NK-92 (cell line): ENCODE measurements around the gene AQP6.
A peak's percentile ranks its signal among the peaks of the same experiment; 100 is the strongest.
"Not testable (repeated sequence)": the region's sequence is repeated elsewhere in the genome, so short reads cannot be mapped to it uniquely, and the experiment has no call there.

Source experiments
- DNase-seq: peaks from one replicate; lab custom pipeline; 2025; ENCODE audit not compliant: unreplicated experiment; lab: John Stamatoyannopoulos, UW

Gene AQP6

DNA sequence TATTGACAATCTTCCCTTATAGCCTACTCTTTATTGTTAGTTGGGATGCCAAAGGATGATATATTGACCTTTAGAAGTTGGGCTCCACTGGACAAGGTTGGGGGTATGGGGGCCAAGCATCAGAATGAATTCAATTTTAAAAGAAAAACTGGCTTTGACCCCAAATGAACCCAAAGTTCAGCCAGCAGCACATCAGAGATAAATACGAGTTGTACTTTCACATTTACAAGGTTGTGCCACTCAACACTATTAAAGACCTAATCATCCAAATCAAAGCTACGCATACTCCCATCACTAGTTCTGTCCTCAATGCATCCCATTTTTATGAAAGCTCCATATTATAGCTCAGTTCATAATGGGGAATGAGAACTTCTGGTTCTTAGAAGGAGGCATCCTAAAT lies 16.7 kb downstream of the AQP6 start:
- DNase-seq: not testable (repeated sequence)

DNA sequence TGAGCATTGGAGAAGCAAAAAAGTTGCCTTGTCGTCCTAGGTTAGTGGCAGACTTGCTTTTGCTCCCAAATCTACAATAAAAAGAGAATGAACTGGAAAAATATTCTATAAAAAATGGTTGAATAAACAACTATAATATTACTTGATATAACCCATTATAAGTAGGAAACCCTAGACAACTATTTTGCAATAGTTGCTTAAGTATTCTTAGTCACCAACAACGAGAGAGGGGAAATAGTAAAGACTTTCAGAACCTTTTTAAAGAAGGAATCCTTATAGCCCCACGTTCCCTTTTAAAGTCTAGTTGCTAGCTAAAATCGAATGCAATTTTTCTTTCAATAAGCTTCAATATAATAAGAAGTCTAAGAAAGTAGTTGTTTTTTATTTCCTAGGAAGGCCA lies 17.5 kb downstream of the AQP6 start:
- no peak for DNase-seq

DNA sequence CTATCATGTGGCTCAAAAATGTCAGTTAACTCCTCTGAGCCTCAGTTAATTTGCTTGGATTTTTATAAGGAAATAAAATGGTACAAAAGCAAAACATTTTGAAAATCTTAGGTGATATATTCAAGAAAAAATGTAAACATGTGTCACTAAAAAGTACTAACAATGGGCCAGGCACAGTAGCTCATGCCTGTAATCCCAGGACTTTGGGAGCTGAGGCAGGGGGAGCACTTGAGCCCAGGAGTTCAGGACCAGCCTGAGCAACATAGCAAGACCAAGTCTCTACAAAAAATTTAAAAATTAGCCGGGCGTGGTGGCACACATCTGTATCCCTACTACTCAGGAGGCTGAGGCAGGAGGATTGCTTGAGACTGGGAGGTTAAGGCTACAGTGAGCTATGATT lies 25.7 kb downstream of the AQP6 start:
- no peak for DNase-seq

DNA sequence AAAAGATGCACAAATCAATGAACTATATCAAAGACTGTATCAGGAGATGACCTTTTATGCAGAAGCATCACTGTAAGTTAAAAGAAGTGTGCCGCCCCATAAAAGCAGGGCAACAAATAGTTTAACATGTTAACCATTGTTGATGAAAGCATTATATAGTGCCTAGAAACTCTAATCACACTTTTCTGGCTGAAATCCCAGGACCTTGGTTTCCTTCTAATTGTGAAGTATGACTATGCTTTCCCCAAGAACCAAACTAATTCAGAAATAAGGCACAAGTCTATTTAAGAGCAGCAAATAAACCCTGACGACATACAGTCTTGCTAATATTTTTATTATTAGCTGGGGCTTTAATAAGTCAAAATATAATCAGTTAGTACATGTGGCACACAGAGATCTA lies 30.8 kb downstream of the AQP6 start:
- DNase-seq: no peak

DNA sequence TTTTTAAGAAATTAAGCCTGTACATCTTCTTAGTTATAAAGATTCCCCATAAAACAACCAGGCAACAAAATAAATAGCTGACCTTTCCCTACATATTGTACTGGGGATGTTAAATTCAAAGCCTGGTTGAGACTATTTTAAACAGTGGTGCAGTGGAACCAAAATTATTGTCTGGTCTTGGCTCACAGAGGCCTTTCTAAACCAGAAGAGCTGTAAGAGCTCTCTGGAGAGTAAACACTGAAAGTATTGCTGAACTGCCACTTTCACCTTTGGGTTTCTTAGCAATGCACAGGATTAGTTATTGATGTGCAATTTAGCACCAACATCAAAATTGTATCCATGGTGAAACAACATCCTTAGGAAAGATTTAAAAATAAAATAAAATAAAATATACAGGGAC lies 31.9 kb downstream of the AQP6 start:
- DNase-seq: no peak

GRCh38 chr12:50005175-50005574 lies 32.4 kb downstream of the AQP6 start:
- no peak for DNase-seq

GRCh38 chr12:50006280-50006679 lies 33.5 kb downstream of the AQP6 start:
- DNase-seq: no peak

DNA sequence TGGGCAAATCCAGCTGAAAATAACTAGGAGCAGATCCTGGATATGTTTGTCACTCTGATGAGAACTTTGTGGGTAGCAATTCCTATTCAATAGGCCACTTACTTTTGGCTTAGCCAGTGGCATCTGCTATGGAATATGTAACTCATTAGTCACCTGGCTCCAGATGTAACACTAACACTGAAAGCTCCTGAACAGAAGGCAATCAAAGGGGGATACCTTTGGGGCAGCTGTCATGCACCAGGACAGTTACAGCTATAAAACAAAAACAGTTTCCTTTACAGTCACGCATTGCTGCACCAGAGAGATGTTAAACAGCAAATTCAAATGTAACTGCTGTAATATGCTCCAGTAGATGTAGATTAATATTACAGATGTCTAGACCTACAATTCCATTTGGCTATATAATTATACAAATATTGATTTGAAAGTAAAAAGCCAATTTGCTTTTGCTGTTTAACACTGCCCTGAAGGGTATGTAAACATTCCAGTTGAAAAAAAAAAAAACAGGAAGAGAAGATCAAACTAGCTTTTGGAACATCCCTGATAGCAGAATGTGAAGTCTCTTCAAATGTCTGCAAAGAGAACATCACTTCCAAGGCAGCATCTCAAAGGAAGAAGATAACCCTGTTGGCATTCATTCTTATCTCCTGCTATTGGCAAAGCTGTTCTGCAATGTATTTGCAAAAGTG lies 34.2 kb downstream of the AQP6 start:
- DNase-seq: no peak

GRCh38 chr12:50013361-50014147 lies 40.8 kb downstream of the AQP6 start:
- DNase-seq: no peak

DNA sequence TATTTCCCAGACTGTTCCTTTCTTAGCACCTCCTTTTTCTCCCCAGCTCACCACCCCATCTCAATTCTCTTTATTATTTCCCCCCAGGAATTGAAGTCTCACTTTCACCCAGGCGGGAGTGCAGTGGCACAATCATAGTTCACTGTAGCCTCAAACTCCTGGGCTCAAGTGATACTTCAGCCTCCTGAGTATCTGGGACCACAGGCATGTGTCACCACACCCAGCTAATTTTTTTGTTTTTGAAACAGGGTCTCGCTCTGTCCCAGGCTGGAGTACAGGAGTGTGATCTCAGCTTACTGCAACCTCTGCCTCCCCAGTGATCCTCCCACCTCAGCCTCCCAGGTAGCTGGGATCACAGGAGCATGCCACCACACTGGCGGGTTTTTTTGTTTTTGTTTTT lies 41.6 kb downstream of the AQP6 start:
- no peak for DNase-seq

DNA sequence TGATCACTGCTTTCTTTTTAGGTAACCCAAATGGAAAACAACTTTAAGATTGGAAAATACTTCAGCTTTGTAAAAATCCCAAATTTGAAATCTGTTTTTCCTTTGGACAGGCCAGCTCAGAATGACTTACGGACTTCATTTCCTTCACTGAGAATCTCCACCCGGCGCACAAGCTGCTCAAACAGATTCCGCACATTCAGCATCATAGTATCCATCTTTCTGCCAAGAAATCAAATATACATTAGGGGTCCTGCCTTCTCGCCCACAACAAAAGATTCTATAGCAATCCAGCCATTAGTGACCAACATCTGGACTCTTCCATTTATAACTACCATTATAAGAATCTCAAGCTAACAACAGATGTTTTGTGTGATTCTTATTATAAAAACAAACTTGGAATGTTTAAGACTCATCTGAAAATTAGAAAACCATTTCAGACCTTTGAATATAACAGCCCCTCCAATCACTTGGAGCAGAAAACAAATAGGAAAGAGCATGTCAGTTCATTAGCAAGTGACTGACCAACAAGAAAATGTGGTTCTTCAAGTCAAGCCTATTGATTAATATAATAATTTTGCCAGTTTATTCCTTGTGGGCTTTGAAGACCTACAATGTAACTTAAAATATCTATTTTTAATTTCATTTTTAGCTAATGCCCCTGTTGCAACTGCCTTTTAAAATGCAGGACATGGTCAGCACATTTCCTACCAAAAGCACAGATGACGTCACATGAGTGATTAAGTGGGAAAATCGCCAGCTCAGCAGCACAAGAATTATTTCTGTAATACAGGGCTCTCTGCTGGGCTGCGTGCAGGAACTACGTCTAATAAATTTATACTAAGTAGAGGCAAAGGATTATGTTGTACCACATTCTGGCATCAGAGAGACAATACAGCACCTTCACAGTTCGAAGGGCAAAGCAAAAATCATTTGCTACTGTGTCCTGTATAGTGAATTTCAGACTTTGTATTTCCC lies 44.0 kb downstream of the AQP6 start:
- DNase-seq: no peak

DNA sequence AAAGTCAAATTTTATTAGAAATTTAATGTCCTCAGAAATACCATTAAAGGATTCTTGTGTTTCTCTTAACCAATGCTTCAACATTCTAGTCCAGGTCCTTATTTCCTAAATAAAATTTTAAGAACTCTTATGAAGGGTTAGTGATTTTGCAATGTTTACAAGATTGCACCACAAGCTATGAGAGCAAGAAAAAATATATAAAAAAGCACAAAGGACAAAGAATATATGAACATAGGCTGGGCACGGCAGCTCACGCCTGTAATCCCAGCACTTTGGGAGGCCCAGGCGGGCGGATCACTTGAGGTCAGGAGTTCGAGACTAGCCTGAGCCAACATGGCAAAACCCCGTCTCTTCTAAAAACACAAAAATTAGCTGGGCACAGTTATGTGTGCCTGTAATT lies 44.9 kb downstream of the AQP6 start:
- no peak for DNase-seq

- DNase-seq: no peak
Measured at GRCh38 chr12:50018154-50018553, 45.4 kb downstream of the AQP6 start.

GRCh38 chr12:50018968-50019367 lies 46.2 kb downstream of the AQP6 start:
- DNase-seq: no peak

DNA sequence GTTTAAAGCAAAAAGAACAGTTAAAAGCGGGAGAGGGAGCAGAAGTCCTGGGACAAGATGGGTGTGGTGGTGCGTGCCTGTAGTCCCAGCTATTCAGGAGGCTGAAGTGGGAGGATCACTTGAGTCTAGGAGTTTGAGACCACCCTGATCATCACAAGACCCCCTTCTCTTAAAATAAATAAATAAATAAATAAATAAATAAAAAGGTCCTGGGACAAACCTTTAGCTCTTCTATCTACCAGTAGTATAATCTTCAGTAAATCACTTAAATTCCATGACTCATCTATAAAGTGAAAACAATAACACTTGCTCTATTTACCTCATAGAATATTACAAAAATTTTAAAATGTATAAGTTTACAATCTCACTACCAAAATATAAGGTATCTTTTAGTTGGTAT lies 46.8 kb downstream of the AQP6 start:
- no peak for DNase-seq

- DNase-seq: no peak
Measured at GRCh38 chr12:50021031-50021430, 48.3 kb downstream of the AQP6 start.

DNA sequence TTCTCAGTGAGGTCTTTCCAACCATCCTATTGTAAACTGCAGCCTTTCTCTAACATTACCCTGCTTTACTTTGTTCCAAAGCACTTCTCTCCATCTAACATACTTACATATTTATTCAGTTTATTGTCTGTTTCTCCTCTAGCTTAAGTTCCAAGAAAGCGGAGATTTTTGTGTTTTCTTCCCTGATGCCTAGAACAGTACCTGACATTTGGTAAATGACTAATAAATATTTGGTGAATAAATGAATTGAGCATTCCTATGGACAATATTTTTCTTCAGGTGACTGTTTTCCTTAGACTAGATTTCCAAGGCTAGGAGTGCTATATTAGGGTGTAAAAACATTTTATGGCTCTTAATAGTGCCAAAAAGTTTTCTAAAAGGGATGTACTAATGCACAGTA lies 50.2 kb downstream of the AQP6 start:
- DNase-seq: no peak

- DNase-seq: no peak
Measured at GRCh38 chr12:50024227-50024626, 51.5 kb downstream of the AQP6 start.

DNA sequence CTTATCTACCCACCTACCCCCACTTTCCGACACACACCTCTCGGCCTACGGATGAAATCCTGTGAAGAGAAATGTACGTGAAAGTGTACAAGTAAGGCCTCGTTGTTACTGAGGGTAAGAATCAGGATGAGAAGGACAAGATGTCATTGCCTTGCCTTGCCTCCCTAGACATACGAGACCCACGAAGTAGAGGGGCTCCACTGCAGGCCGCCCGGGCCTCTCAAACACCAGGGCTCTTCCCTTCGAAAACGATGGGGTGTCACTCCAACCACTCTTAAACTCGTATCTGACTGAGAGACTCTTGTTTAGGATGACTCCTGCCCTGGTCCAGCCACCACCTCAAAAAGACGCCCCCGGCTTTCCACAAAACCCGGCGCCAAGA lies 52.0 kb downstream of the AQP6 start:
- no peak for DNase-seq

DNA sequence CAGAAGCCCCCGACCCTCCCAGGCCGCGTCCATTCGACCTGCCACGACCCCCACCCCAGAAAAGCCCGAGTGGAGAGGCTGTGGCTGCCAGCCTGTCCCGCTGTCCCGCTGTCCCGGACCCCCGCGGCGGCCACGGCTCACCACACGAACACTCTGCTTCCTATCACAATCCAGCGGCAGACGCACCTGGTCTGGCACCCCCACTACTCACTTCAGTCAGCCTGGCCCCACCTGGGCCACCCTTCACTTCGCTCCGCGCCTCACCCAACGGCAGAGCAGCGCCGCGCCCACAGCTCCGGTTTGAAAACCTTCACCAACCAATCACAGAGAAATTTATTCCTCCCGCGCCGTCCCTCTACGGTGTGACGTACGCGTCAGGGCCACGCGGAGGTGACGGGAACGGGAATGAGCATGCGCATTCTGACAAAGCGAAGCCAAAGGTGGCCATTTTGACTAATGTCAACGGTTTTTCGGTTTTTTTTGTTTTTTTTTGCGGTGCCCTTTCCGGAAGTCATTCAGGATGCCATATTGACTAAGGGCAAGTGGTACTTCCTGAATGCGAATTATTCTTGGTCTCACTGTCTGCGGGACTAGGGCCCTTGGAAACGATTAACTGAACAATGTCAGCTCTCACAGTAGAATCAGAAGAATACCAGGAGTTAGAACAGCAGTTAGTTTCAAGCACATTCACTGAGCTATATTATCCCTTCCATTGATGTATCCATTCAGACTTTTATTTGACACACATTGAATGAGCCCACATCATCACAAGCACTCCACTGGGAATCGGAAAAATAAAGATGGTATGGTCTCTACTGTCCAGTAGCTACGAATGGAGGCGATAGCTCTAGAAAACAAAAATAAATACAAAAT lies 52.7 kb downstream of the AQP6 start, which contains the start of gene RACGAP1:
RACGAP1 (minus strand) TSS at position 308 of the 873 bp plus-strand sequence. CDS start 8,779 bp downstream, outside the sequence.
- peak; percentile 73 for DNase-seq
